DOHH2 (cell line): ENCODE data around the gene BROX.

ENCODE experiments used
- EZH2phosphoT487 ChIP-seq: fragments of 200-600 bp; sonication (generic); IDR thresholded peaks from 2 replicates; pipeline ENCODE4 v1.6.1; 2017; ENCODE audit warnings: borderline replicate concordance, mild to moderate bottlenecking, antibody characterized with exemption, low read length, moderate library complexity, mixed read lengths
- TF ChIP-seq, protein P1 (sequence below): fragments of 200-600 bp; sonication (generic); IDR thresholded peaks from one replicate; pipeline ENCODE4 v1.5.1; 2014; ENCODE audit warnings: antibody characterized with exemption, mild to moderate bottlenecking, low read depth, low read length; ENCODE audit not compliant: poor library complexity, severe bottlenecking

DNA sequence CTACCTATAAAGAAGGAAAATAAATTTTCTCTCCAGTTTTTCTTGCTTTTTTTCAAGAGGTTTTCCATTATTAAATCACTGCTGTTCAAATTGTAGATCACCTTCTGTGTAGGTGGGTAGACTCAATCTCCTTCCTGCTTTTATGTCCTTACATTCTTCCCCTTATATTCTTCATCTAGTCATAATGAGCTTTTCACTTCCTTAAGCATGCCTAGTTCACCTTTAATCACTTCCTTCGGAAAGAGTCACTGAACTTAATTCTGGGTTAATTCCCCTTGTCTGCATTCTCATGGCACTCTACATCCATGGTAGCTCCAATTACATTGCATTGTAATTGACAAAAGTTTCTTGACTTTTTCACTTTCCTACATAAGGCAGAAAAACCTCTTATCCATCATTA lies 18.5 kb downstream of the BROX start:
- TF ChIP-seq, protein P1, sequence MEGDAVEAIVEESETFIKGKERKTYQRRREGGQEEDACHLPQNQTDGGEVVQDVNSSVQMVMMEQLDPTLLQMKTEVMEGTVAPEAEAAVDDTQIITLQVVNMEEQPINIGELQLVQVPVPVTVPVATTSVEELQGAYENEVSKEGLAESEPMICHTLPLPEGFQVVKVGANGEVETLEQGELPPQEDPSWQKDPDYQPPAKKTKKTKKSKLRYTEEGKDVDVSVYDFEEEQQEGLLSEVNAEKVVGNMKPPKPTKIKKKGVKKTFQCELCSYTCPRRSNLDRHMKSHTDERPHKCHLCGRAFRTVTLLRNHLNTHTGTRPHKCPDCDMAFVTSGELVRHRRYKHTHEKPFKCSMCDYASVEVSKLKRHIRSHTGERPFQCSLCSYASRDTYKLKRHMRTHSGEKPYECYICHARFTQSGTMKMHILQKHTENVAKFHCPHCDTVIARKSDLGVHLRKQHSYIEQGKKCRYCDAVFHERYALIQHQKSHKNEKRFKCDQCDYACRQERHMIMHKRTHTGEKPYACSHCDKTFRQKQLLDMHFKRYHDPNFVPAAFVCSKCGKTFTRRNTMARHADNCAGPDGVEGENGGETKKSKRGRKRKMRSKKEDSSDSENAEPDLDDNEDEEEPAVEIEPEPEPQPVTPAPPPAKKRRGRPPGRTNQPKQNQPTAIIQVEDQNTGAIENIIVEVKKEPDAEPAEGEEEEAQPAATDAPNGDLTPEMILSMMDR = no peak
- no peak for TF ChIP-seq EZH2phosphoT487
